Loucy (cell line): ENCODE results near the gene PAX9.

ENCODE experiments used
- H2AFZ ChIP-seq: fragments of 200-600 bp; sonication (generic); 2 replicates; pipeline ENCODE4 v1.6.0; 2016; ENCODE audit warnings: antibody characterized with exemption, mild to moderate bottlenecking, low read length, moderate library complexity
- H3F3A ChIP-seq: fragments of 200-600 bp; 2 replicates; pipeline ENCODE4 v1.6.0; 2016; ENCODE audit warnings: antibody characterized with exemption, low read depth, mild to moderate bottlenecking
- H3K27me3 ChIP-seq: fragments of 200-600 bp; sonication (generic); 2 replicates; pipeline ENCODE4 v1.6.1; 2014; ENCODE audit warnings: low read length, mild to moderate bottlenecking; ENCODE audit not compliant: insufficient read depth, poor library complexity, severe bottlenecking
- H3K36me3 ChIP-seq: fragments of 200-600 bp; sonication (generic); 2 replicates; pipeline ENCODE4 v1.6.1; 2016; ENCODE audit warnings: low read length; ENCODE audit not compliant: insufficient read depth
- H3K4me1 ChIP-seq: fragments of 200-600 bp; sonication (generic); 2 replicates; pipeline ENCODE4 v1.5.1; 2014; ENCODE audit warnings: low read length, mild to moderate bottlenecking; ENCODE audit not compliant: insufficient read depth, poor library complexity, severe bottlenecking
- H3K4me2 ChIP-seq: fragments of 200-600 bp; sonication (generic); 2 replicates; pipeline ENCODE4 v1.6.0; 2014; ENCODE audit warnings: antibody characterized with exemption, low read length, low read depth, mild to moderate bottlenecking; ENCODE audit not compliant: poor library complexity, severe bottlenecking
- H3K4me3 ChIP-seq: fragments of 200-600 bp; sonication (generic); 2 replicates; pipeline ENCODE4 v1.5.1; 2014; ENCODE audit warnings: low read length, mild to moderate bottlenecking, mixed read lengths; ENCODE audit not compliant: poor library complexity, severe bottlenecking
- H3K79me2 ChIP-seq: fragments of 200-600 bp; sonication (generic); 2 replicates; pipeline ENCODE4 v1.6.1; 2014; ENCODE audit warnings: low read length; ENCODE audit not compliant: insufficient read depth
- H3K9ac ChIP-seq: fragments of 200-600 bp; sonication (generic); 2 replicates; pipeline ENCODE4 v1.6.0; 2014; ENCODE audit warnings: mild to moderate bottlenecking, low read depth, low read length, moderate library complexity; ENCODE audit not compliant: poor library complexity, severe bottlenecking
- H3K9me2 ChIP-seq: fragments of 200-600 bp; sonication (generic); replicated peaks from 2 replicates; pipeline ENCODE4 v1.6.1; 2016; ENCODE audit warnings: low read depth, low read length, mixed read lengths
- H3K9me3 ChIP-seq: fragments of 200-600 bp; sonication (generic); 2 replicates; pipeline ENCODE4 v1.6.1; 2014; ENCODE audit warnings: mild to moderate bottlenecking, antibody characterized with exemption, low read length, low read depth; ENCODE audit not compliant: insufficient read depth
- H4K20me1 ChIP-seq: fragments of 200-600 bp; sonication (generic); 2 replicates; pipeline ENCODE4 v1.6.0; 2014; ENCODE audit warnings: antibody characterized with exemption, low read length, mild to moderate bottlenecking; ENCODE audit not compliant: insufficient read depth, poor library complexity, severe bottlenecking
- EZH2phosphoT487 ChIP-seq: fragments of 200-600 bp; IDR thresholded peaks from 2 replicates; pipeline ENCODE4 v1.6.1; 2018; ENCODE audit warnings: antibody characterized with exemption, mild to moderate bottlenecking, moderate library complexity, borderline replicate concordance
- TF ChIP-seq, protein P1 (sequence below): fragments of 200-600 bp; sonication (generic); conservative IDR thresholded peaks from 2 replicates; pipeline ENCODE4 v1.5.1; 2014; ENCODE audit warnings: mild to moderate bottlenecking, antibody characterized with exemption, low read length

PAX9 gene

DNA sequence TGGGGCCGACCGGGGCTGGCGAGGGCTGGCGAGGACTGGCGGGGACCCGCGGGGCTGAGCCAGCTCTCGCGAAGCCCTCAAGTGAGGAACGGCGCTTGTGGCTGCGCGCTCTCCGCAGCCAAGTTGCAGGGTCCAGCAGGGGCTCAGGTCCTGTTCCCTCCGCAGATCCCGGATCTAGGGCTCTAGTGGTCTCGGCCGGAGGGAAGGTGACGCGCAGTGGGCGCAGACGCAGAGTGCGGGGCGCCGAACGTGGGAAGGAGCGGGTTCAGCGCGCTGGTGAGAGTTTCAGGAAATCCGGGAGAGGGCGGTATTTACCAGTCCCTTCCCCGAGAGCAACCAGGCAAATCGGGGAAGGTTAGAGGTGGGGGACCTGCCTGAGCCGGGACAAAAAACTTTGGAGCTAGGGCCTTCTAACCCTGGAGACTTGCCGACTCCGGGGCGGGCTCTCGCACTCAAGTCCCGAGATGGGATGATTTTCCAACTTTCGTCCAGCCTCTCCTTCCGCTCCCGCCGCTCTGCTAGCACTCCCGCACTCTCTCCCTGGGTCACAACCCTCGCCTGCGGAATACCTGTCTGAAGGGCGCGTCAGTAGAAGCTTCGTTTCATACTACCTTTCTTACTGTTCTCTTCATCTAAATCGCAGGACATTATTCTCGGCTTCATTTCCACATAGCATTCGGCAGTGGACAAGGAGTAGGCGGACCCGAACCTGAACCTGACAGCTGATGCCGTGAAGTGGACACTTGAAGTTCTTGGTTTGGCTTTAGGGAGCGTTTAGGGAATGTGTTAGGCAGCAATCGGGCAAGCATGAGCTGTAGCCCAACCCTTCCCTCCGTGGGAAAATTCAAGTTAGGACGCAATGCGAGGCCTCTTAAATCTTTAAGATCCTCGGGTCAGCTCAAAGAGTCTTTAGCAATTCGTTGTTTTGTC, 13.6 kb upstream of the PAX9 start:
- Histone ChIP-seq H3K36me3 (no peaks in the 10 kb centered on the region), H3K9me3 (no peaks in the 10 kb centered on the region), H3F3A (no peaks in the 10 kb centered on the region), H3K9ac (no peak overlapping the region), H3K27me3 (no peaks in the 10 kb centered on the region), H3K79me2 (no peaks in the 10 kb centered on the region), H3K4me3 (no peak overlapping the region), H2AFZ (no peak overlapping the region), H3K4me1 (no peaks in the 10 kb centered on the region), H3K9me2 (no peaks in the 10 kb centered on the region), H3K4me2 (no peak overlapping the region), H4K20me1 (no peaks in the 10 kb centered on the region)
- no peak for TF ChIP-seq EZH2phosphoT487
- TF ChIP-seq, protein P1, sequence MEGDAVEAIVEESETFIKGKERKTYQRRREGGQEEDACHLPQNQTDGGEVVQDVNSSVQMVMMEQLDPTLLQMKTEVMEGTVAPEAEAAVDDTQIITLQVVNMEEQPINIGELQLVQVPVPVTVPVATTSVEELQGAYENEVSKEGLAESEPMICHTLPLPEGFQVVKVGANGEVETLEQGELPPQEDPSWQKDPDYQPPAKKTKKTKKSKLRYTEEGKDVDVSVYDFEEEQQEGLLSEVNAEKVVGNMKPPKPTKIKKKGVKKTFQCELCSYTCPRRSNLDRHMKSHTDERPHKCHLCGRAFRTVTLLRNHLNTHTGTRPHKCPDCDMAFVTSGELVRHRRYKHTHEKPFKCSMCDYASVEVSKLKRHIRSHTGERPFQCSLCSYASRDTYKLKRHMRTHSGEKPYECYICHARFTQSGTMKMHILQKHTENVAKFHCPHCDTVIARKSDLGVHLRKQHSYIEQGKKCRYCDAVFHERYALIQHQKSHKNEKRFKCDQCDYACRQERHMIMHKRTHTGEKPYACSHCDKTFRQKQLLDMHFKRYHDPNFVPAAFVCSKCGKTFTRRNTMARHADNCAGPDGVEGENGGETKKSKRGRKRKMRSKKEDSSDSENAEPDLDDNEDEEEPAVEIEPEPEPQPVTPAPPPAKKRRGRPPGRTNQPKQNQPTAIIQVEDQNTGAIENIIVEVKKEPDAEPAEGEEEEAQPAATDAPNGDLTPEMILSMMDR, result no peak

DNA sequence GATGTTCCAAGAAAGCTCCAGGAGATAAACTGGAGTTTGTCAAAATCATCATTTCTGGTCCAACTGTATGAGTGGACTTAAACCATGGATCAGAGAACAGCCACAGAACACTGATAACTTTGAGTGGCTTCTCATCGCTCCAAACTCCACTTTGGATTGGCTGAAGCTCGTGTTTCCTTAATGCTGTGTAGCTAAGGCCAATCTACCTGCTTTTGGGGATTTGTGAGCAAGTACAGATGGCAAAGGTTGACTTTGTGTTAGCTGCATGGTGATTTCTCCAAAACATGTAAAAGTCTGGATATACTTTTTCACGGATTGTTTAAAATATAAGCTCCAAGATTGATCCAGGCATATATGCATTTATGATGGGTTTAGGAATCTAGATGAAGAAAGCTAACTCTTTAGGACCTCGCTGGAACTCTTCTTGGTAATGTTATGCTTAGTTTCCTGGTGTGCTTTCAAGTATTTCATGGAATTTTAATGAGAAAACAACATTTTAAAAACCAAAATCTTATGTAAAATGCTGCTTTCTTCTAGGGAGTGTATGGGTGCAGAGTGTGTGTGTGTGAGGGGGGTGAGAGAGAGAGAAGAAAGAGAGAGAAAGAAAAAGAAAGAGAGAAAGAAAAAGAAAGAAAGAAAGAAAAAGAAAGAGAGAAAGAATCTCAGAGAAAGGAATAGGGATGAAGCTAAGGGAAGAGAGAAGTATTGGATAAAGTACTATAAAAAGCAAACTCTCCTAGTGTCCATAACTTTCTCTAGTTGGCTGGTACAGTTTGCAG, 11.6 kb upstream of the PAX9 start:
- H3K79me2 ChIP-seq, result no peaks in the 10 kb centered on the region
- no peak overlapping the region for H3K4me3 ChIP-seq
- no peak for TF ChIP-seq EZH2phosphoT487
- TF ChIP-seq, protein P1, result no peak
- no peaks in the 10 kb centered on the region for H3K9me2 ChIP-seq
- no peak overlapping the region for H3K9ac ChIP-seq
- H3K9me3 ChIP-seq, result no peaks in the 10 kb centered on the region
- no peaks in the 10 kb centered on the region for H4K20me1 ChIP-seq
- H2AFZ ChIP-seq, result no peak overlapping the region
- H3K36me3 ChIP-seq, result no peaks in the 10 kb centered on the region
- no peaks in the 10 kb centered on the region for H3K27me3 ChIP-seq
- no peaks in the 10 kb centered on the region for H3F3A ChIP-seq
- no peaks in the 10 kb centered on the region for H3K4me1 ChIP-seq
- H3K4me2 ChIP-seq, result no peak overlapping the region

DNA sequence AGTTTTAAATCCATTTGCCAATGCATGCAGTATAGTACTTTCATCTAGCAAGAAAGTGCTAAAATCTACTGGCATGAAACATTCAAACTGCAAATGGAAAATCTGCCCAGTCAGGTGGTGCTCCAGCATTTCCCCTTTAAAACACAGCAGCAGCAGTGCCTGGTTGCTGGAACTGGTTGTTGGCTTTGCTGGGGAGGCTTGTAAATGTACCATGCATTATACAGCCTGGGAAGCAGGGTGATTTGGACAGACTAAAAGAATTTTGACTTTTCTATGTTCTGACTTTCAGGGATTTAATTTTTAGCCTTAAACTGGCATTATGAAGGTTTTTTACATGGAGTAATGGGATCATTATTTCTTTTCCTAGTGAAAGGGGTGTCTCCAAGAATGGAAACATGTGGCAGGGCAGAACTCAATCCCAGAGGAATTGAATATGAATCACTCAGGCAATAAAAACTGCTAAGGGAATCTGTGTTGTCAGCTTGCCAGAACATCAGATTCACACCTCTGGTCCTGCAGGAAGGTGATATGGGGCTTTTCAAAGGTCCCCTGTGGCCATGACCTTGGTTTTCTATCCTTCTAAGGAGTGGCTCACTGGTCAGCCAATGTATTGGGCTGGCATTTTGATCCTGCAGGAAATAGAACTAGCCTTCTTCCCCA, 9.0 kb upstream of the PAX9 start:
- TF ChIP-seq, protein P1, result no peak
- TF ChIP-seq EZH2phosphoT487, result no peak
- Histone ChIP-seq H3K9ac (no peak overlapping the region), H3K4me1 (no peaks in the 10 kb centered on the region), H3K36me3 (no peaks in the 10 kb centered on the region), H3K4me2 (no peak overlapping the region), H2AFZ (no peak overlapping the region), H3F3A (no peaks in the 10 kb centered on the region), H3K9me3 (no peaks in the 10 kb centered on the region), H3K9me2 (no peaks in the 10 kb centered on the region), H3K79me2 (no peaks in the 10 kb centered on the region), H4K20me1 (no peaks in the 10 kb centered on the region), H3K27me3 (no peaks in the 10 kb centered on the region), H3K4me3 (no peak overlapping the region)
